HG03159 (cell line): ENCODE results near the gene RAPGEF2.
"Not testable (repeated sequence)": the region's sequence is repeated elsewhere in the genome, so short reads cannot be mapped to it uniquely, and the experiment has no call there.

Experiments
- ATAC-seq: cut with Tn5 transposase; IDR thresholded peaks from one replicate; pipeline ENCODE4 v1.9.1; 2021; ENCODE audit warnings: mild to moderate bottlenecking, moderate library complexity; ENCODE audit not compliant: unreplicated experiment

RAPGEF2 gene

GRCh38 chr4:159296061-159296460 lies 193.2 kb downstream of the RAPGEF2 start:
- no peak for ATAC-seq

DNA sequence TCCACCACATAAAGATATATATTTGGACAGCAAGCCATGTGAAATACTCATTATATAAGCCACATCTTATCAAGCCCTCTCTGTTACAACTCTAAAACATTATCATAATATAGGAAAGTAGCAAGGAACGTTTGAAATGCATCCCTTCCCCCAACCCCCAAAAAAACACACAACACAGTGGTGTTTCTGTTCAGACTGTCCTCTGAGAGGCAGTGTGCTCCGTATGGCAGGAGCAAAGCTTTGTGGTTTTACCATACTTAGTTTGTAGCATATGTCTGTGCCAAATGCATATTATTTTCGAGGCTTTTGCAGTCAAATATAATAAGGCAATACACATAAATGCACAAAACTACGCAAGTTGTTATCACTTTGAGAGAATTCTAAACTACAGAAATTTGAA lies 194.2 kb downstream of the RAPGEF2 start:
- ATAC-seq = no peak

DNA sequence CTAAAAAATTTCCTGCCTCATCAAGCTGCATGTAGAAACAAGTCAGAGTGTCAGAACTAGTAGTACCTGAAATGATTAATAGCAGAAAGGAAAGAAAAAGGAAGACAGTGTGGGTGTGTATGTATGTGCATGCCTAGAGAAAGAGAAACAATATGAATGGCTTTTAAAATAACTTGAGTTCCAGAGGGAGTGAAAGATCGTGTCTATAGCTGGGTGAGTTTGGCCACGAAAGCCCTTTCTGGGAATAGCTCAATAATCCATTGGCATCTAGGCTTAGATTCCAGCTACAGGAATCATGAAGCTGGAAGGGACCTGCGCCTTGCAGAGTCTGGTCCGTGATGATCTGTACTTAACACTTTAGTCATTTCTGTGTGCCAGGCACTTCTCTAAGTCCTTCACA lies 195.6 kb downstream of the RAPGEF2 start:
- ATAC-seq = peak; percentile 46

GRCh38 chr4:159303435-159303834 lies 200.6 kb downstream of the RAPGEF2 start:
- no peak for ATAC-seq

DNA sequence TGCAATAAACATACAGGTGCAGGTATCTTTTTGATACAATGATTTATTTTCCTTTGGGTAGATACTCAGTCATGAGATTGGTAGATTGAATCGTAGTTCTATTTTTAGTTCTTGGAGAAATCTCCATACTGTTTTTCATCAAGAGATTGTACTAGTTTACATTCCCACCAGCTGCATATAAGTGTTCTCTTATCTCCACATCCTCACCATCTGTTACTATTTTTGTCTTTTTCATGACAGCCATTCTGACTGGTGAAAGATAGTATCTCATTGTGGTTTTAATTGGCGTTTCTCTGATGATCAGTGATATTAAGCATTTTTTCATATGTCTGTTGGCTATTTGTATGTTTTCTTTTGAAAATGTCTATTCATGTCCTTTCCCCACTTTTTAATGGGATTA lies 202.2 kb downstream of the RAPGEF2 start:
- ATAC-seq = no peak

GRCh38 chr4:159307929-159308328 lies 205.1 kb downstream of the RAPGEF2 start:
- ATAC-seq = no peak

DNA sequence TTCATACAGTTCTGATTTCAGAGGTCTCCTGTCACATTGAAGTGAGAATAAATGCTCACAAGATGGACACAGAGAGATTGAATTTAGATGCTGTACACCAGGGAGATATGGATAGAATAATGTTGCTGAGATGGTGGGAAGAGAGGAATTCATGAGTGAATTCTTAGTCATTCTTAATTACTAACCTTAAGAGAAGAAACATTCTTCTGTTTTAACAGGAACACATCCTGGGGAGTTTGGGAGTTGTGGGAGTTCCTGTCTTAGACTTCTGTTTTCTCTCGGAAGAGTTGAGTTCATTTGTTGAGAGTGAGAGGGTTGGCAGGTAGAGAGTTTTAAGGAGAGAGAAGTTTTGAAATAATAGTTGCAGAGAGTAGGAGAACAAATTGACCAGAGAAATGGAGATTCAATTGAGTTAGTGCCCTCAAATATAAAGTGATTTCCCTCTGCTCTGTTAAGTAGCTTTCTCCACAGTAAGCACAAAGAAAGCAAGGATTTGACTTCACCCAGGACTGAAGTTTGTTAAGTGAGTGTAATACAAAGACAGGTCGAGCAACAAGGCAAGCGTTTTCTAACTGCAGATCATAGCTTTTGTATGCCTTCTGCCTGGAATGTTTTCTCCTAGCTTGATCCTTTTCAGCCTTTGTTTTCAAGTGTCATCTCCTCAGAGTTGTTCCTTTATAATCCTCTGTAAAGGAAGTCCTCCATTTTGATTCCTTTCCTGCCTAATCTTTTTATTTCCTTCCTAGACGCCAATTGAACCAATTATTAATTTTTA lies 205.9 kb downstream of the RAPGEF2 start:
- no peak for ATAC-seq

GRCh38 chr4:159312236-159312635 lies 209.4 kb downstream of the RAPGEF2 start:
- ATAC-seq = no peak

DNA sequence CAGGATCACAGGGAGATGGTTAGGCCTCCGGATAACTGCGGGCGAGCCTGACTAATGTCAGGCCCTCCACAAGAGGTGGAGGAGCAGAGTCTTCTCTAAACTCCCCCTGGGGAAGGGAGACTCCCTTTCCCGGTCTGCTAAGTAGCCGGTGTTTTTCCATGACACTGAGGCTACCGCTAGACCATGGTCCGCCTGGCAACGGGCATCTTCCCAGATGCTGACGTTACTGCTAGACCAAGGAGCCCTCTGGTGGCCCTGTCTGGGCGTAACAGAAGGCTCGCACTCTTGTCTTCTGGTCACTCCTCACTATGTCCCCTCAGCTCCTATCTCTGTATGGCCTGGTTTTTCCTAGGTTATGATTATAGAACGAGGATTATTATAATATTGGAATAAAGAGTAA lies 213.0 kb downstream of the RAPGEF2 start:
- ATAC-seq = not testable (repeated sequence)

DNA sequence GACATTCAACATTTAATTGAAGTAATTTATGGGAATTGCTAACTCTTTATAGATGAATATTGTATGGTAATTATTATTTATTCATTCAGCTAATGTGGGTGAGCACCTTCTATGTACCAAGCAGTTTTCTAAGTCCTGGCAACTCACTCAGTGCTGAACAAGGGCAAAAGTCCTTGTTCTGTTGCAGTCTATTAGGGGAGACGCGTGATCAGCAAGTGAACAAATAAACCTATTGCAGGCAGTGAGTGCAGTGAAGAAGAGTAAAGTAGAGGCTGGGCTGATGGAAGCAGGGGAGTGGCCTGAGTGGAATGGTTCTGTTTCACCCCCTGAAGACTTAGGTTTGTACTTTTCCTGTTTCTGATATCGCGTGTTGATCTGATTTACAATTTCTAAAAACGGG lies 214.3 kb downstream of the RAPGEF2 start:
- no peak for ATAC-seq

GRCh38 chr4:159319027-159319426 lies 216.1 kb downstream of the RAPGEF2 start:
- ATAC-seq = no peak

- ATAC-seq = no peak
Observed at GRCh38 chr4:159326480-159326879, 223.6 kb downstream of the RAPGEF2 start.

DNA sequence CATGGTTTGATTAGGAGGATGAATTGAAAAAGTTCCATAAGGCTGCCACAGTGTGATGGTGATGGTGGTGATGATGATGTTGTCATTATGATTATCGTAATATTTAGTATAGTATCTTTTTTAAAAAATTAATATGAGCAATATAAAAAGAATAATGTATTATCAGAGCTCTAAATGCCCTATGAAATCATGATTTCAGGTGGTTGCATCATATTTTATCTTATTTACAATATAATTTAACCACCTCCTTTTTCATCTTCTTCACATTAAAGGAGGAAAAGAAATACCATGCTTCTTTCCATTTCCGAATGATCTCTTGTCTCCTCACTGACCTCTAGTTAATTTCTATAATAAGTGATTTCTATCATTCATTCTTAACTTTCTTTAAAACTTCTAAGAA lies 225.9 kb downstream of the RAPGEF2 start:
- ATAC-seq = no peak

DNA sequence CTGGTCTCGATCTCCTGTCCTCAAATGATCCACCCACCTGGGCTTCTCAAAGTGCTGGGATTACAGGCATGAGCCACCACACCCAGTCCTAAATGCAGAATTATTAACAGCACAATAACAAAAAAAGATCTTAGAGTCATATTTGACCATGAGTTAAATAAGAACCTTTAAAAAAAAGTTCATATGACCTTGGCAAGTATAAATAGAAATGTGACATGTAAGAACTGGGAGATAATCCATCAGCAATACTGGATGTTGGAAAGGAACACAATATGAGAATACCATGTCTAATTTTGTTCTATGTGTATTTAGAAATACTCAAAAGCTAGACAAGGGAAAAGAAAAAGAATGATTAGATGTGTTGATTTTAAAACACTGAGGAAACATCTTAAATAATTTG lies 231.6 kb downstream of the RAPGEF2 start:
- ATAC-seq = no peak

DNA sequence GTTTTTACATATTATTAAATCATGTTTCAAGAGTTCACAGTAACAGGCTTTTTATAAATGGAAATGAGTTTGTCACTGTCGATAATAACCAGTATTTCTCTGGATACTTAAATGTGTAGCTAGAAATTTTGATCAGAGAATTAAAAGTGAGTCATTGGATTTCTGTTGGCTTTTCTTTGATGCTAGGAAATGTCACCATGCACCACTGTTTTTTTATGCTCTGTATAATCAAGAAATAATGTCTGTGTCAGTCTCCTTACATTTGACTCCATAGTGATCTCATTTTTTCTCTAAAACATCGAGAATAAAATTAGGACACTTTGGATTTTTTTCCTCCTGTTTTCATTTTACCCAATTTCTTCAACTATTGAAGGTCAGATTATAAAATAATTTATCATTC lies 234.2 kb downstream of the RAPGEF2 start:
- ATAC-seq = no peak

DNA sequence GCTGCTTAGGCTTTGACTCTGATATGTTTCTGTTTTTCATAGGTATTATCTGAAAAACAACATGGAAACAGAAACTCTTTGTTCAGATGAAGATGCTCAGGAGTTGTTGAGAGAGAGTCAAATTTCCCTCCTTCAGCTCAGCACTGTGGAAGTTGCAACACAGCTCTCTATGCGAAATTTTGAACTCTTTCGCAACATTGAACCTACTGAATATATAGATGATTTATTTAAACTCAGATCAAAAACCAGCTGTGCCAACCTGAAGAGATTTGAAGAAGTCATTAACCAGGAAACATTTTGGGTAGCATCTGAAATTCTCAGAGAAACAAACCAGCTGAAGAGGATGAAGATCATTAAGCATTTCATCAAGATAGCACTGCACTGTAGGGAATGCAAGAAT lies 238.6 kb downstream of the RAPGEF2 start:
- ATAC-seq = no peak

DNA sequence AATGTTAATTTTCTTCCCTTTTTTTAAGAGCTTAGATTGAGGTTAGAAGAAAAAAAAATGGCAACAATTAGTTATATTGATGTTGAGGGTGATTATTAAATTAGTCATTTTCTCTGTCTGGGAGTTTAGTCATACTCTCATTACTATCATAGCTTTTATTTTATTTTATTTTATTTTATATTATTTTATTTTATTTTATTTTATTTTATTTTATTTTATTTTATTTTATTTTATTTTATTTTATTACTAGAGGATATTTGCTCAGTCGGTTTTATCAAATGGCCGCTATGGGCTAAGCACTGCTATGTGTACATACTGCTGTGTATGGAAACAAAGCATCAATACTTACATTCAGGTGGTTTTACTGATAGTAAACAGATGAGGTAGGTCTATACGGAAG lies 239.5 kb downstream of the RAPGEF2 start:
- ATAC-seq = no peak

- no peak for ATAC-seq
Observed at GRCh38 chr4:159343116-159343515, 240.2 kb downstream of the RAPGEF2 start.

DNA sequence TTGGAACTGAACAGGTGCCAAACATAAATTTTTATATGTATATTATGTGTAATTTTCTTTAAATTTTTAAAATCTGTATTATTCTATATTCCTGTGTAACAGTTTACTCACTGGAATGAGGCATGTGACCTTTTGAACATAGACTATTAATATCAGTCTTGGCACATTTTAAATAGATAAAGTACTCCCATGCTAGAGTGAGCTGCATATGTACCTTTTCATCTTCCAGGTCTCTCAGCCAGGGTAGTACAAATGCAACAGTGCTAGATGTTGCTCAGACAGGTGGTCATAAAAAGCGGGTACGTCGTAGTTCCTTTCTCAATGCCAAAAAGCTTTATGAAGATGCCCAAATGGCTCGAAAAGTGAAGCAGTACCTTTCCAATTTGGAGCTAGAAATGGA lies 242.0 kb downstream of the RAPGEF2 start:
- ATAC-seq = no peak

DNA sequence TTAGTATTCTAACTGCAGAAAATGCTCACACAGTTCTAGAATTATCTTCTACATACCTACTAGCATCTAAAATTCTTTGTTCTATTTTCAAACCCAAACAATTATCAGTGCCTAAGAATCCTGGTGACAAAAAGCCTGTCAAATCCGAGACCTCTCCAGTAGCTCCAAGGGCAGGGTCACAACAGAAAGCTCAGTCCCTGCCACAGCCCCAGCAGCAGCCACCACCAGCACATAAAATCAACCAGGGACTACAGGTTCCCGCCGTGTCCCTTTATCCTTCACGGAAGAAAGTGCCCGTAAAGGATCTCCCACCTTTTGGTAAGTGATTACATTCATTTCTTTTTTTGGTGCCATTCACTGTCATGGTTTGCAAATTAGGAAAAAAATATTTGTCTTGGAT lies 243.8 kb downstream of the RAPGEF2 start:
- ATAC-seq = no peak

- ATAC-seq = no peak
Observed at GRCh38 chr4:159347813-159348212, 244.9 kb downstream of the RAPGEF2 start.

GRCh38 chr4:159349332-159349731 lies 246.5 kb downstream of the RAPGEF2 start:
- no peak for ATAC-seq

- ATAC-seq = no peak
Observed at GRCh38 chr4:159352609-159353008, 249.7 kb downstream of the RAPGEF2 start.
